Measurements from ENCODE around the gene TOR1A.
A peak's percentile ranks its signal among the peaks of the same experiment; 100 is the strongest.

Gene TOR1A

GRCh38 chr9:129823935-129824601 lies at the start of gene TOR1A:
TSS of gene TOR1A (minus strand) at chr9:129824136. CDS start at chr9:129824085, 51 bp downstream.
- peak within 1 kb of the TSS; percentile 80 for H3K4me3 ChIP-seq (ENCODE audit: low read length)
- H3K27me3 ChIP-seq (ENCODE audit: insufficient read depth, low read length) = no peaks in the 10 kb centered on the region
- H3K36me3 ChIP-seq (ENCODE audit: insufficient read depth, low read length) = peaks cover 45% of the 10 kb centered on the region
- H3K9me3 ChIP-seq (ENCODE audit: low read length) = no peaks in the 10 kb centered on the region
- no peak within 1 kb of the TSS for H2AFZ ChIP-seq (ENCODE audit: low read depth, low read length)
- H3K4me1 ChIP-seq (ENCODE audit: insufficient read depth, low read length) = peaks cover 9% of the 10 kb centered on the region

DNA sequence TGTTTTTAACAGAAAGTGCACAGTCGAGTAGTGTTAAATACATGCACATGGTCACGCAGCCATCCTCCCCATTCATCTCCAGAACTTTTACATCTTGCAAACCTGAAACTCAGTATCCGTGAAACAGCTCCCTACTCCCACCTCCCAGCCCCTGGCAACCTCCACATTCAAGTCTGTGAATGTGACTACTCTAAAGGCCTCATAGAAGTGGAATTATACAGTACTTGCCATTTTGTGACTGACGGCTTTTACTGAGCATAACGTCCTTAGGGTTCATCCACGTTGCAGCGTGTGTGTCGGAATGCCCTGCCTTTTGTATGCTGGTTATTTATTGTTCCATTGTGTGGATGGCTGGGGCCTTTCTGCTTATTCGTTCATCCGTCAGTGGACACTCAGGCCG lies 47.1 kb upstream of the TOR1A start:
- Histone ChIP-seq H3K9me3 (ENCODE audit: low read length) (no peaks in the 10 kb centered on the region), H2AFZ (ENCODE audit: low read depth, low read length) (no peak overlapping the region), H3K27me3 (ENCODE audit: insufficient read depth, low read length) (no peaks in the 10 kb centered on the region), H3K4me3 (ENCODE audit: low read length) (no peak overlapping the region), H3K4me1 (ENCODE audit: insufficient read depth, low read length) (peaks cover 7% of the 10 kb centered on the region), H3K36me3 (ENCODE audit: insufficient read depth, low read length) (peaks cover 32% of the 10 kb centered on the region)

GRCh38 chr9:129869585-129870501 lies 45.9 kb upstream of the TOR1A start:
- Histone ChIP-seq H3K4me1 (ENCODE audit: insufficient read depth, low read length) (peaks cover 7% of the 10 kb centered on the region), H3K36me3 (ENCODE audit: insufficient read depth, low read length) (peaks cover 29% of the 10 kb centered on the region)

GRCh38 chr9:129868872-129869486 lies 45.0 kb upstream of the TOR1A start:
- H3K4me3 ChIP-seq (ENCODE audit: low read length) = no peak overlapping the region
- no peak overlapping the region for H2AFZ ChIP-seq (ENCODE audit: low read depth, low read length)
- H3K9me3 ChIP-seq (ENCODE audit: low read length) = no peaks in the 10 kb centered on the region
- H3K4me1 ChIP-seq (ENCODE audit: insufficient read depth, low read length) = peaks cover 7% of the 10 kb centered on the region
- H3K27me3 ChIP-seq (ENCODE audit: insufficient read depth, low read length) = no peaks in the 10 kb centered on the region
- peaks cover 25% of the 10 kb centered on the region for H3K36me3 ChIP-seq (ENCODE audit: insufficient read depth, low read length)

More at GRCh38 chr9:129869585-129870501, 45.9 kb upstream of the TOR1A start:
- no peak overlapping the region for H2AFZ ChIP-seq (ENCODE audit: low read depth, low read length)
- no peak overlapping the region for H3K4me3 ChIP-seq (ENCODE audit: low read length)
- H3K27me3 ChIP-seq (ENCODE audit: insufficient read depth, low read length) = no peaks in the 10 kb centered on the region
- no peaks in the 10 kb centered on the region for H3K9me3 ChIP-seq (ENCODE audit: low read length)

DNA sequence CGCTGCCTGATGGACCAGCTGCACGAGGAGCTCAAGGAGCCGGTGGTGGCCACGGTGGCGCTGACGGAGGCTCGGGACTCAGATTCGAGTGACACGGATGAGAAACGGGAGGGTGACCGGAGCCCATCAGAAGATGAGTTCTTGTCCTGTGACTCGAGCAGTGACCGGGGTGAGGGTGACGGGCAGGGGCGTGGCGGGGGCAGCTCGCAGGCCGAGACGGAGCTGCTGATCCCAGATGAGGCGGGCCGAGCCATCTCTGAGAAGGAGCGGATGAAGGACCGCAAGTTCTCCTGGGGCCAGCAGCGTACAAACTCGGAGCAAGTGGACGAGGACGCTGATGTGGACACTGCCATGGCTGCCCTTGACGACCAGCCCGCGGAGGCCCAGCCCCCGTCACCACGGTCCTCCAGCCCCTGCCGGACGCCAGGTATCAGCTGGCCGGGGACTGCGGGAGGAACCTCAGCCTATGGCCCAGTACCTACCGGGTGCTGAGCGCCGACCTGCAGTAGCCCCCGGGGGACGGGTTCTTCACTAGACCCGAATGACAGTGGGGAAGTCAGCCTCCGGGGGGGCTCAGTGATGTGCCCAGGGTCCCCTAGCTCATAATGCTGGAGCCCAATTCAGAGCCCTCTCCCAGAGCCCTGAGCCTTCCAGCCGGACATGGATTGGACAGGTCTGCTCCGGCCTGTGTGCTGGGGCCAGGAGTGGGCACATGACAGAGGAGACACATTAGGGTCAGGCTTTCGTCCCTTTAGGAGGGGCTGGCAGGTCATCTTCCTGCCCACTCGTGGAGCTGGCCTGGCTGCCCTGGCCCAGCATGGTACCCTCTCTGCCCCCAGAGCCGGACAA lies 44.3 kb upstream of the TOR1A start:
- Histone ChIP-seq H3K27me3 (ENCODE audit: insufficient read depth, low read length) (no peaks in the 10 kb centered on the region), H3K36me3 (ENCODE audit: insufficient read depth, low read length) (peaks cover 20% of the 10 kb centered on the region), H3K4me1 (ENCODE audit: insufficient read depth, low read length) (peaks cover 7% of the 10 kb centered on the region), H2AFZ (ENCODE audit: low read depth, low read length) (no peak overlapping the region), H3K4me3 (ENCODE audit: low read length) (no peak overlapping the region), H3K9me3 (ENCODE audit: low read length) (no peaks in the 10 kb centered on the region)

DNA sequence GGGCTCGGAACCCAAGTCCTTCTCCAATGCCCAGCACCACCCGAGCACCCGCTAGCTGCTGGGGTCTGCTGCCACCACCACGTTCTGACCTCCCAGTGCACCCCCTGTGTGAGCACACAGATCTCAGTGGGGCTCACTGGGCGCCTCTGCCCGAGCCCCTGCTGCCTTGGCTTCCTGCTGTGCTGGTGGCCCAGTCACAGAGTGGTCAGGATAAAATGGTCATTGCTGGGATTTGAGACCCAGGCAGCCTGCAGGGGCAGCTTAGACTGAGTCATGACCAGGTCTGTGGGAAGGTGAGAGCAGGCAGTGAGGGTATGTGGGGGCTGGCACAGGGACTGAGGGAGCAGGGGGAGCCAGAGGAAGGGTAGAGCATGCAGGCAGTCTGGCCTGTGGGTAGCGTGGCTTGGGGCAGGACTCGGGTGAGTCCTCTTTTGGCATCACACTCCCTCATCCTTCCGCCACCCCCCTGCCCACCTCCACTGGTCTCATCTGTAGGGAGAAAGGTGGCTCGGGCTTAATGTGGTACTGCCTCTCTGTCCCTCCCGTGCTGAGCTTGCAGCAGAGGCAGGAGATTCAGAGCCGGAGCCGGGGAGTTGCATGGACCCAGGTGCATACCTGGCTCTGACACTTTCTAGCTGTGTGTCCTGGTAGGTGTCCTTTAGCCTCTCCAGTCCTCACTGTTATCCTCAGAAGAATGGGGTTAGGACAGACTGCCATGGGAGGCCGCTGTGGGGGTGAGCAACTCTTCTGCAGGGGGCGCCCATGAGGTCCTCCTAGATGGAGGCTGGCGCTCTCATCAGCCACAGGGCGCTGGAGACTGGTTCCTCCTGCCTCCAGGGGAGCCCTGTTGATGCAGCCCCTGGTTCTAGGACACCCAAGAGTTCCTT lies 43.4 kb upstream of the TOR1A start:
- Histone ChIP-seq H3K4me3 (ENCODE audit: low read length) (no peak overlapping the region), H3K9me3 (ENCODE audit: low read length) (no peaks in the 10 kb centered on the region), H3K27me3 (ENCODE audit: insufficient read depth, low read length) (no peaks in the 10 kb centered on the region), H3K36me3 (ENCODE audit: insufficient read depth, low read length) (peaks cover 25% of the 10 kb centered on the region), H3K4me1 (ENCODE audit: insufficient read depth, low read length) (peaks cover 7% of the 10 kb centered on the region), H2AFZ (ENCODE audit: low read depth, low read length) (no peak overlapping the region)

- no peak overlapping the region for H2AFZ ChIP-seq (ENCODE audit: low read depth, low read length)
- H3K4me3 ChIP-seq (ENCODE audit: low read length) = no peak overlapping the region
These were observed 42.6 kb upstream of the TOR1A start for GRCh38 chr9:129866394-129867135.

GRCh38 chr9:129865668-129866320 lies 41.9 kb upstream of the TOR1A start:
- Histone ChIP-seq H3K9me3 (ENCODE audit: low read length) (no peaks in the 10 kb centered on the region), H3K36me3 (ENCODE audit: insufficient read depth, low read length) (peaks cover 38% of the 10 kb centered on the region), H3K4me1 (ENCODE audit: insufficient read depth, low read length) (peaks cover under 1% of the 10 kb centered on the region), H3K4me3 (ENCODE audit: low read length) (no peak overlapping the region), H2AFZ (ENCODE audit: low read depth, low read length) (no peak overlapping the region), H3K27me3 (ENCODE audit: insufficient read depth, low read length) (no peaks in the 10 kb centered on the region)

More at GRCh38 chr9:129866394-129867135, 42.6 kb upstream of the TOR1A start:
- Histone ChIP-seq H3K36me3 (ENCODE audit: insufficient read depth, low read length) (peaks cover 30% of the 10 kb centered on the region), H3K9me3 (ENCODE audit: low read length) (no peaks in the 10 kb centered on the region), H3K27me3 (ENCODE audit: insufficient read depth, low read length) (no peaks in the 10 kb centered on the region), H3K4me1 (ENCODE audit: insufficient read depth, low read length) (peaks cover 7% of the 10 kb centered on the region)

GRCh38 chr9:129864991-129865647 lies 41.2 kb upstream of the TOR1A start:
- no peaks in the 10 kb centered on the region for H3K9me3 ChIP-seq (ENCODE audit: low read length)
- H3K27me3 ChIP-seq (ENCODE audit: insufficient read depth, low read length) = no peaks in the 10 kb centered on the region
- no peak overlapping the region for H2AFZ ChIP-seq (ENCODE audit: low read depth, low read length)
- no peak overlapping the region for H3K4me3 ChIP-seq (ENCODE audit: low read length)
- peaks cover 43% of the 10 kb centered on the region for H3K36me3 ChIP-seq (ENCODE audit: insufficient read depth, low read length)
- H3K4me1 ChIP-seq (ENCODE audit: insufficient read depth, low read length) = no peaks in the 10 kb centered on the region

- no peak overlapping the region for H3K4me3 ChIP-seq (ENCODE audit: low read length)
- H3K4me1 ChIP-seq (ENCODE audit: insufficient read depth, low read length) = no peaks in the 10 kb centered on the region
- no peaks in the 10 kb centered on the region for H3K9me3 ChIP-seq (ENCODE audit: low read length)
- peaks cover 50% of the 10 kb centered on the region for H3K36me3 ChIP-seq (ENCODE audit: insufficient read depth, low read length)
- H3K27me3 ChIP-seq (ENCODE audit: insufficient read depth, low read length) = no peaks in the 10 kb centered on the region
- H2AFZ ChIP-seq (ENCODE audit: low read depth, low read length) = no peak overlapping the region
These were observed 39.2 kb upstream of the TOR1A start for GRCh38 chr9:129863059-129863690.

Measured in neuron (in vitro differentiated cells).